Tibial nerve (tissue), 4 donors: Measurements from ENCODE around the gene UXS1. TPM values are rescaled to one million over a fixed set of nuclear protein-coding genes. Genes with fewer than 3 reads are reported as not detected.

Experiments
- DNase-seq, 2 donors: peaks; one replicate each; pipeline ENCODE4 v3.0.0-alpha.2; 2019; ENCODE audit warnings: low spot score in 2 of 2
- H3K27ac ChIP-seq, 4 donors: fragments of 200-600 bp; sonication (generic) in 3 of 4; one replicate each; pipeline ENCODE4 v1.5.1; 2017 to 2019; ENCODE audit warnings: mild to moderate bottlenecking in 1 of 4
- H3K27me3 ChIP-seq, 2 donors: fragments of 200-600 bp; sonication (generic) in 1 of 2; one replicate each; pipeline versions ENCODE4 v1.5.1 to v1.6.0; 2017 to 2019
- H3K36me3 ChIP-seq, 3 donors: fragments of 200-600 bp; sonication (generic); one replicate each; pipeline ENCODE4 v1.5.1; 2018 to 2019
- H3K4me1 ChIP-seq, 4 donors: fragments of 200-600 bp; sonication (generic) in 3 of 4; one replicate each; pipeline ENCODE4 v1.5.1; 2017 to 2019
- H3K4me3 ChIP-seq, 4 donors: fragments of 200-600 bp; sonication (generic) in 3 of 4; one replicate each; pipeline ENCODE4 v1.5.1; 2017 to 2019; ENCODE audit warnings: mild to moderate bottlenecking in 1 of 4, moderate library complexity in 1 of 4
- H3K9me3 ChIP-seq, 4 donors: fragments of 200-600 bp; sonication (generic) in 3 of 4; one replicate each; pipeline ENCODE4 v1.5.1; 2017 to 2019
- CTCF ChIP-seq, 5 experiments: fragments of 200-600 bp in 3 of 5; fragments of 450-650 bp in 2 of 5; sonication (generic) in 3 of 5; IDR thresholded peaks; one replicate each; pipeline ENCODE4 v1.5.1; 2016 to 2019; ENCODE audit warnings: antibody characterized with exemption in 5 of 5, mild to moderate bottlenecking in 3 of 5, moderate library complexity in 2 of 5
- EP300 ChIP-seq, 2 donors: sonication (generic); formaldehyde crosslinking; IDR thresholded peaks; one replicate each; pipeline ENCODE4 v1.6.1; 2017; ENCODE audit warnings: antibody characterized with exemption in 2 of 2, mild to moderate bottlenecking in 1 of 2
- POLR2A ChIP-seq, 2 donors: fragments of 450-650 bp; IDR thresholded peaks; one replicate each; pipeline ENCODE4 v1.6.1; 2017; ENCODE audit warnings: antibody characterized with exemption in 2 of 2, mild to moderate bottlenecking in 2 of 2, moderate library complexity in 2 of 2
- WGBS, 2 donors: methylation state at CpG; one replicate each; pipeline ENCODE4 v1.1.5; 2018; 5-methylcytosine and 5-hydroxymethylcytosine counted together
- total RNA-seq, 4 donors: library from RNA; depleted of rRNA; stranded (reverse); fragments of >200 nt; gene quantifications; one replicate each; pipeline ENCODE4 v1.1.0, GENCODE V29; 2016

Gene UXS1
- total RNA-seq, 4 donors from 2014 or later, result 38.5 to 78.9 (median 51.3) TPM

DNA sequence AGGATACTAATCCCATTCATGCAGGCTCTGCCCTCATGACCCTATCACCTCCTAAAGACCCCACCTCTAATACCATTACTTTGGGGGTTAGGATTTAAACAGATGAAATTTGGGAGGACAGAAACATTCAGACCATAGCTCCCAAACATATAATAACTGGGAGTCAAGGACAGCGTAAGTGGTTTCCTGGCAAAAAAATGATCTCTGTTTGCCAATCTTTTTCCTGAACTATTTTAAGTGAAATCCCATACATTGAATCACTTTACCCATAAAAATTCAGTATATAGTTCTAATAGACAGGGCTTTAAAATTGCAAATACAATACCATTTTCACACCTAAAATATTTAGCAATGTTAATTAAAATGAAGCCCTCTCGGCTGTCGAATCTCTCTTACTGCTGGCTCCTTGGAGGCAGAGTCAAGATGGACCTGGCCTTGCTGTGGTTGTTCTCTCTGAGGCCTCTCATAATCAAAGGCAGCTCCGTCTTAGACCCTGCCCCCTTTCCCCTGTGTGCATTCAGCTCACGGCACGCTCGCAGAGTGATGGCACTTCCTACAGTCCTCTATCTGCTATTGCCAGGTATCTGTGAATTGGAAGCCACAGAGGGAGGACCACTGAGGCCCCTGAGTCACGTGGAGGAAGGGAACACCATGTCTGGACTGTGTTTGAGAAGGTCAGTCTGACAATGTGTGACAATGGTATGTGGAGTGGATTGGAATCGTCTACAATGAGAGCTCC, 132.3 kb downstream of the UXS1 start:
- no peak overlapping the region for H3K4me3 ChIP-seq
- WGBS, 2 donors, result 80 to 91% methylated on average over 9 of the region's 9 CpGs
- no peak for DNase-seq

GRCh38 chr2:106059416-106060065, 134.6 kb downstream of the UXS1 start:
- no peak for TF ChIP-seq POLR2A (IDR thresholded peaks at IDR 0.05)
- no peak for TF ChIP-seq CTCF (IDR thresholded peaks at IDR 0.05)
- no peak for TF ChIP-seq EP300 (IDR thresholded peaks at IDR 0.05)
- no peak overlapping the region for H3K4me3 ChIP-seq
- no peaks in the 10 kb centered on the region for H3K9me3 ChIP-seq
- H3K4me1 ChIP-seq, result peaks cover 0 to 10% (median 2%) of the 10 kb centered on the region in 4 donors
- no peaks in the 10 kb centered on the region for H3K27me3 ChIP-seq
- H3K27ac ChIP-seq, result no peak overlapping the region
- no peaks in the 10 kb centered on the region for H3K36me3 ChIP-seq
- 39 to 48% methylated on average over 6 of the region's 6 CpGs for WGBS, 2 donors
- no peak for DNase-seq

More for the DNA sequence above, 132.3 kb downstream of the UXS1 start:
- Histone ChIP-seq H3K4me1 (peaks cover 0 to 29% (median 5%) of the 10 kb centered on the region in 4 donors), H3K9me3 (no peaks in the 10 kb centered on the region), H3K36me3 (no peaks in the 10 kb centered on the region), H3K27me3 (peaks cover 0 to 13% of the 10 kb centered on the region in 2 donors), H3K27ac (no peak overlapping the region)
- no peak for TF ChIP-seq POLR2A (IDR thresholded peaks at IDR 0.05)
- no peak for TF ChIP-seq EP300 (IDR thresholded peaks at IDR 0.05)
- TF ChIP-seq CTCF (IDR thresholded peaks at IDR 0.05), result no peak

DNA sequence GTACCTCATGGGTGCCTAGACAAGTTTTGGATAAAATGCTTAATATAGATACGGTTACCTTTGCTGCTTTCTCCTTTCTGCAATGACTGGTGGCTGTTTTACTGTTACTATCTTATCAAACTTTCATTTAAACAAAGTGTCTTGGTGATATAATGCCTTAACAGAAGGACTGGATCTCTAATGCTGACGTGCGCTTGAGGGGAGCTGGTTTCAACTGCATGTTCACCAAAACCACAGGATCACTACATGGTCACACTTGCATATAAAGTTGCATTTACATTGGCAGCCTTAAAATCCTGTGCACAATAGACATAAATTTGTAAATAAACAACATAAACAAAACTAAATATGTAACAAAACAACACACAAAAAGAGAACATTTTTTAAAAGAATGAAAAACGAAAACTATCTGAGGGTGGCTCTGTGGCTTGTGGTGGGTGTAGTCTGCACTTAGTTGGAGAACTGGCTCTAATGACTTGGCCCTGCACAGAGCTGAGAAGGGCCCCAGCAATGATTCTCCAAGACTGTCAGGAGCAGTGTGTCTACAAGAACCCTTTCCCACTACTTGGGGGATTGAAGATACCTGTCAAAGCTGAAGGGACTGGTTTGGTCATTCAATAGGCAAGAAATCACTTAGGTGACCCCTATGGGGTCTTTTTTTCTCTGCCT, 135.5 kb downstream of the UXS1 start:
- 85% methylated on average over 4 of the region's 4 CpGs for WGBS, 2 donors
- Histone ChIP-seq H3K27ac (no peak overlapping the region), H3K4me1 (peaks cover 0 to 12% (median 2%) of the 10 kb centered on the region in 4 donors), H3K36me3 (no peaks in the 10 kb centered on the region), H3K27me3 (no peaks in the 10 kb centered on the region), H3K9me3 (no peaks in the 10 kb centered on the region), H3K4me3 (no peak overlapping the region)
- DNase-seq, result no peak
- TF ChIP-seq CTCF (IDR thresholded peaks at IDR 0.05), result no peak
- TF ChIP-seq EP300 (IDR thresholded peaks at IDR 0.05), result no peak
- no peak for TF ChIP-seq POLR2A (IDR thresholded peaks at IDR 0.05)

- TF ChIP-seq CTCF (IDR thresholded peaks at IDR 0.05) (no peak), POLR2A (IDR thresholded peaks at IDR 0.05) (no peak), EP300 (IDR thresholded peaks at IDR 0.05) (no peak)
- Histone ChIP-seq H3K4me3 (no peak overlapping the region), H3K9me3 (no peaks in the 10 kb centered on the region), H3K27ac (no peak overlapping the region), H3K36me3 (no peaks in the 10 kb centered on the region), H3K27me3 (no peaks in the 10 kb centered on the region), H3K4me1 (peaks cover 0 to 20% (median 2%) of the 10 kb centered on the region in 4 donors)
- no peak for DNase-seq
- 79 to 87% methylated on average over 4 of the region's 4 CpGs for WGBS, 2 donors
Observed at GRCh38 chr2:106057206-106057605, 136.9 kb downstream of the UXS1 start.
